ENCODE results near the gene SLC35F3.

SLC35F3 gene

DNA sequence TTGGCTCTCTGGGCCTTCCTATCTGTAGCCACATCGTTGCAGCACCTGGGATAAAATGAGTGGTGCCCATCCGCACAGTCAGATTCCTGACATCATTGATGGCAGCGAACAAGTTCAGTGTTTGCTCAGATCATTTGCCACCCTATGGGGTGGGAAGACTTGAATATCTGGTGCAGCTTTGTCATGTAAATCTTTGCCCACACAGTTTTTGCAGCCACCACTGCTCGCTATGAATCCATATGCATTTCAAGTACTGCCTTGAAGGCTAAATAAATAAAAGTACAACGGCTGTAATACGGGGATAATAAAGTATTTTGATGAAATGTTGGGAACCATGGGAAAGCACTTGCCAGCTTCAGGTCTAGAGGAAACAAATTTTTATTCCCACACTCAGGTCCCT, 412.5 kb downstream of the SLC35F3 start:
- Histone ChIP-seq H3K4me1 (ENCODE audit: control insufficient read depth, low read length) (no peaks in the 10 kb centered on the region), H3F3A (ENCODE audit: control insufficient read depth, insufficient read depth) (no peaks in the 10 kb centered on the region), H3K4me2 (ENCODE audit: low read length) (no peak overlapping the region), H3K9me2 (replicated peaks; ENCODE audit: control insufficient read depth, low read length) (no peaks in the 10 kb centered on the region), H3K9me3 (ENCODE audit: control insufficient read depth, insufficient read depth, low read length) (no peaks in the 10 kb centered on the region), H4K20me1 (ENCODE audit: control insufficient read depth, insufficient read depth, low read depth, low read length) (no peaks in the 10 kb centered on the region), H3K27me3 (ENCODE audit: control insufficient read depth, low read length) (peaks cover 5% of the 10 kb centered on the region; the same call in 1 of the 2 replicates), H3K36me3 (ENCODE audit: control insufficient read depth, low read length) (no peaks in the 10 kb centered on the region), H3K27ac (ENCODE audit: low read depth, low read length) (no peak overlapping the region), H3K79me2 (ENCODE audit: control insufficient read depth, low read length) (no peaks in the 10 kb centered on the region), H3K4me3 (ENCODE audit: low read length) (no peak overlapping the region)
- TF ChIP-seq CTCF (IDR thresholded peaks at IDR 0.05; ENCODE audit: low read depth, low read length, poor library complexity, severe bottlenecking): no peak
- TF ChIP-seq EZH2phosphoT487 (IDR thresholded peaks at IDR 0.05; ENCODE audit: borderline replicate concordance, low read length): no peak

DNA sequence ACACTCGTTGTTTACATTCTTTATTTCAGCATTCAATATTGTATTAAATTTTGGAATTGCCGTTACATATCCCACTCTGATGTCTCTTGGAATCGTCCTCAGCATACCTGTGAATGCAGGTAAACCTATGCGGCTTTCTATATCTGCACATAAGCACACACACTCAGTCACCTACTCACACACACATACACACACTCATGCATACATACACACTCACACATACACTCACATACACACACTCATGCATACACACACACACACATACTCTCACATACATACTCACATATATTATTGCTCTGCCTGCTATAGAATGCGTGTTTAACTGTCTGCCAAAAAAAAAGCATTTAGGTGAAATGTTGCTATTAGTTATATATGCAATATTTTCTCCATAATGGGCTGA, 415.6 kb downstream of the SLC35F3 start:
- H3K27me3 ChIP-seq (ENCODE audit: control insufficient read depth, low read length): no peaks in the 10 kb centered on the region
- no peak overlapping the region for H3K4me3 ChIP-seq (ENCODE audit: low read length)
- no peak overlapping the region for H3K4me2 ChIP-seq (ENCODE audit: low read length)
- no peaks in the 10 kb centered on the region for H3K4me1 ChIP-seq (ENCODE audit: control insufficient read depth, low read length)
- no peaks in the 10 kb centered on the region for H4K20me1 ChIP-seq (ENCODE audit: control insufficient read depth, insufficient read depth, low read depth, low read length)
- H3K9me2 ChIP-seq (replicated peaks; ENCODE audit: control insufficient read depth, low read length): no peaks in the 10 kb centered on the region
- H3K36me3 ChIP-seq (ENCODE audit: control insufficient read depth, low read length): no peaks in the 10 kb centered on the region
- H3K27ac ChIP-seq (ENCODE audit: low read depth, low read length): no peak overlapping the region
- H3K79me2 ChIP-seq (ENCODE audit: control insufficient read depth, low read length): no peaks in the 10 kb centered on the region
- H3F3A ChIP-seq (ENCODE audit: control insufficient read depth, insufficient read depth): no peaks in the 10 kb centered on the region
- TF ChIP-seq EZH2phosphoT487 (IDR thresholded peaks at IDR 0.05; ENCODE audit: borderline replicate concordance, low read length) (no peak), CTCF (IDR thresholded peaks at IDR 0.05; ENCODE audit: low read depth, low read length, poor library complexity, severe bottlenecking) (no peak)
- no peaks in the 10 kb centered on the region for H3K9me3 ChIP-seq (ENCODE audit: control insufficient read depth, insufficient read depth, low read length)

- H3K27ac ChIP-seq (ENCODE audit: low read depth, low read length): no peak overlapping the region
- H3K27me3 ChIP-seq (ENCODE audit: control insufficient read depth, low read length): no peaks in the 10 kb centered on the region
- no peaks in the 10 kb centered on the region for H3K9me3 ChIP-seq (ENCODE audit: control insufficient read depth, insufficient read depth, low read length)
- H3K36me3 ChIP-seq (ENCODE audit: control insufficient read depth, low read length): no peaks in the 10 kb centered on the region
- TF ChIP-seq EZH2phosphoT487 (IDR thresholded peaks at IDR 0.05; ENCODE audit: borderline replicate concordance, low read length) (no peak), CTCF (IDR thresholded peaks at IDR 0.05; ENCODE audit: low read depth, low read length, poor library complexity, severe bottlenecking) (no peak)
- no peaks in the 10 kb centered on the region for H3K4me1 ChIP-seq (ENCODE audit: control insufficient read depth, low read length)
- no peaks in the 10 kb centered on the region for H3F3A ChIP-seq (ENCODE audit: control insufficient read depth, insufficient read depth)
- no peaks in the 10 kb centered on the region for H3K79me2 ChIP-seq (ENCODE audit: control insufficient read depth, low read length)
- no peak overlapping the region for H3K4me3 ChIP-seq (ENCODE audit: low read length)
- H4K20me1 ChIP-seq (ENCODE audit: control insufficient read depth, insufficient read depth, low read depth, low read length): no peaks in the 10 kb centered on the region
- no peaks in the 10 kb centered on the region for H3K9me2 ChIP-seq (replicated peaks; ENCODE audit: control insufficient read depth, low read length)
- no peak overlapping the region for H3K4me2 ChIP-seq (ENCODE audit: low read length)
Measured at GRCh38 chr1:234320549-234320948, 416.1 kb downstream of the SLC35F3 start.

GRCh38 chr1:234321231-234321630, 416.8 kb downstream of the SLC35F3 start:
- Histone ChIP-seq H3K27me3 (ENCODE audit: control insufficient read depth, low read length) (no peaks in the 10 kb centered on the region), H3K79me2 (ENCODE audit: control insufficient read depth, low read length) (no peaks in the 10 kb centered on the region), H3K4me1 (ENCODE audit: control insufficient read depth, low read length) (peaks cover 4% of the 10 kb centered on the region), H3K9me2 (replicated peaks; ENCODE audit: control insufficient read depth, low read length) (no peaks in the 10 kb centered on the region), H3F3A (ENCODE audit: control insufficient read depth, insufficient read depth) (no peaks in the 10 kb centered on the region), H3K9me3 (ENCODE audit: control insufficient read depth, insufficient read depth, low read length) (no peaks in the 10 kb centered on the region), H3K4me2 (ENCODE audit: low read length) (no peak overlapping the region), H3K36me3 (ENCODE audit: control insufficient read depth, low read length) (no peaks in the 10 kb centered on the region), H3K4me3 (ENCODE audit: low read length) (no peak overlapping the region), H3K27ac (ENCODE audit: low read depth, low read length) (no peak overlapping the region), H4K20me1 (ENCODE audit: control insufficient read depth, insufficient read depth, low read depth, low read length) (no peaks in the 10 kb centered on the region)
- TF ChIP-seq CTCF (IDR thresholded peaks at IDR 0.05; ENCODE audit: low read depth, low read length, poor library complexity, severe bottlenecking) (no peak), EZH2phosphoT487 (IDR thresholded peaks at IDR 0.05; ENCODE audit: borderline replicate concordance, low read length) (no peak)
